H9 (cell line): Measurements from ENCODE around the gene MPZL3. TPM values are rescaled to one million over a fixed set of nuclear protein-coding genes. Genes with fewer than 3 reads are reported as not detected.
A peak's percentile ranks its signal among the peaks of the same experiment; 100 is the strongest.

ENCODE experiments used
- DNase-seq: peaks from one replicate; pipeline ENCODE4 v3.0.0-alpha.2; 2017
- H2AFZ ChIP-seq: one replicate; pipeline ENCODE4 v1.6.1; 2013; ENCODE audit warnings: mild to moderate bottlenecking, low read length, control low read depth, moderate library complexity
- H2AK5ac ChIP-seq: 2 replicates; pipeline ENCODE4 v1.6.1; 2013; ENCODE audit warnings: low read length, control low read depth, mixed read lengths; ENCODE audit not compliant: insufficient read length
- H2BK120ac ChIP-seq: one replicate; pipeline ENCODE4 v1.6.1; 2013; ENCODE audit warnings: low read depth, mild to moderate bottlenecking, low read length, control low read depth, inconsistent platforms; ENCODE audit not compliant: poor library complexity, severe bottlenecking
- H2BK12ac ChIP-seq: 2 replicates; pipeline ENCODE4 v1.6.1; 2013; ENCODE audit warnings: low read length, control low read depth, mixed read lengths, low read depth; ENCODE audit not compliant: insufficient read length
- H2BK15ac ChIP-seq: 2 replicates; pipeline ENCODE4 v1.6.1; 2013; ENCODE audit warnings: low read depth, low read length, control low read depth
- H2BK20ac ChIP-seq: one replicate; pipeline ENCODE4 v1.6.1; 2013; ENCODE audit warnings: low read depth, mild to moderate bottlenecking, low read length, control low read depth, inconsistent platforms; ENCODE audit not compliant: poor library complexity, severe bottlenecking
- H2BK5ac ChIP-seq: 2 replicates; pipeline ENCODE4 v1.6.1; 2013; ENCODE audit warnings: low read length, control low read depth, mixed read lengths; ENCODE audit not compliant: insufficient read length
- H3K14ac ChIP-seq: 2 replicates; pipeline ENCODE4 v1.6.1; 2013; ENCODE audit warnings: low read length, control low read depth; ENCODE audit not compliant: insufficient read depth
- H3K18ac ChIP-seq: 2 replicates; pipeline ENCODE4 v1.6.1; 2013; ENCODE audit warnings: low read depth, mild to moderate bottlenecking, mixed read lengths, low read length, control low read depth; ENCODE audit not compliant: insufficient read length
- H3K23ac ChIP-seq: 2 replicates; pipeline ENCODE4 v1.6.1; 2013; ENCODE audit warnings: low read length, control low read depth, mixed read lengths, low read depth; ENCODE audit not compliant: insufficient read length
- H3K23me2 ChIP-seq: 2 replicates; pipeline ENCODE4 v1.6.1; 2013; ENCODE audit warnings: low read depth, mild to moderate bottlenecking, mixed read lengths, low read length, control low read depth; ENCODE audit not compliant: insufficient read length, poor library complexity, severe bottlenecking
- H3K27ac ChIP-seq: 2 replicates; pipeline ENCODE4 v1.5.1; 2013; ENCODE audit warnings: low read length, control low read depth, mixed read lengths, low read depth; ENCODE audit not compliant: insufficient read length
- H3K27me3 ChIP-seq: 2 replicates; pipeline ENCODE4 v1.6.1; 2013; ENCODE audit warnings: low read length, control low read depth, inconsistent platforms; ENCODE audit not compliant: insufficient read depth
- H3K4ac ChIP-seq: 2 replicates; pipeline ENCODE4 v1.6.1; 2013; ENCODE audit warnings: low read depth, mild to moderate bottlenecking, control low read depth, inconsistent platforms, low read length, moderate library complexity
- H3K4me1 ChIP-seq: 2 replicates; pipeline ENCODE4 v1.6.1; 2013; ENCODE audit warnings: low read length, control low read depth, inconsistent platforms; ENCODE audit not compliant: insufficient read depth
- H3K4me2 ChIP-seq: 2 replicates; pipeline ENCODE4 v1.6.1; 2013; ENCODE audit warnings: low read length, control low read depth, mixed read lengths; ENCODE audit not compliant: insufficient read length, insufficient read depth
- H3K56ac ChIP-seq: 2 replicates; pipeline ENCODE4 v1.6.1; 2013; ENCODE audit warnings: low read depth, mild to moderate bottlenecking, mixed read lengths, low read length, control low read depth; ENCODE audit not compliant: insufficient read length
- H3K79me1 ChIP-seq: 2 replicates; pipeline ENCODE4 v1.6.1; 2013; ENCODE audit warnings: low read depth, mild to moderate bottlenecking, moderate library complexity, low read length, control low read depth, inconsistent platforms; ENCODE audit not compliant: insufficient read depth, poor library complexity, severe bottlenecking
- H3K79me2 ChIP-seq: 2 replicates; pipeline ENCODE4 v1.6.1; 2013; ENCODE audit warnings: low read length, control low read depth, inconsistent platforms; ENCODE audit not compliant: insufficient read depth
- H3K9ac ChIP-seq: 2 replicates; pipeline ENCODE4 v1.6.1; 2013; ENCODE audit warnings: low read length, control low read depth, mixed read lengths; ENCODE audit not compliant: insufficient read length; ENCODE audit errors: extremely low read depth
- H3K9me3 ChIP-seq: one replicate; pipeline ENCODE4 v1.6.1; 2013; ENCODE audit warnings: low read depth, low read length, inconsistent platforms; ENCODE audit not compliant: control insufficient read depth
- H3T11ph ChIP-seq: one replicate; pipeline ENCODE4 v1.6.1; 2013; ENCODE audit warnings: mild to moderate bottlenecking, low read length, control low read depth, inconsistent platforms
- H4K20me1 ChIP-seq: one replicate; pipeline ENCODE4 v1.6.1; 2013; ENCODE audit not compliant: control insufficient read depth, insufficient read length, insufficient read depth
- H4K5ac ChIP-seq: 2 replicates; pipeline ENCODE4 v1.6.1; 2013; ENCODE audit warnings: low read depth, mild to moderate bottlenecking, mixed read lengths, low read length, control low read depth; ENCODE audit not compliant: insufficient read length
- H4K8ac ChIP-seq: replicated peaks from 2 replicates; pipeline ENCODE4 v1.6.1; 2013; ENCODE audit warnings: low read length, control low read depth, mixed read lengths, low read depth; ENCODE audit not compliant: insufficient read length
- H4K91ac ChIP-seq: 2 replicates; pipeline ENCODE4 v1.6.1; 2013; ENCODE audit warnings: low read depth, mild to moderate bottlenecking, moderate library complexity, mixed read lengths, low read length, control low read depth; ENCODE audit not compliant: insufficient read length
- H3K27ac Mint-ChIP-seq, 3 experiments: 2 replicates in 2 of 3; 3 replicates in 1 of 3; pipeline ENCODE4 v1.8.0; 2020 to 2021; ENCODE audit warnings: mixed read lengths in 3 of 3, mild to moderate bottlenecking in 1 of 3, moderate library complexity in 1 of 3
- H3K27me3 Mint-ChIP-seq: 2 replicates; pipeline ENCODE4 v1.8.0; 2021; ENCODE audit warnings: low read depth, mild to moderate bottlenecking, moderate library complexity, mixed read lengths
- H3K36me3 Mint-ChIP-seq, 3 experiments: 2 replicates in 2 of 3; 3 replicates in 1 of 3; pipeline ENCODE4 v1.8.0; 2020 to 2021; ENCODE audit warnings: low read depth in 3 of 3, mixed read lengths in 3 of 3; ENCODE audit not compliant: insufficient read depth in 1 of 3
- H3K4me1 Mint-ChIP-seq, 2 experiments: 2 replicates each; pipeline ENCODE4 v1.8.0; 2020; ENCODE audit warnings: mixed read lengths in 2 of 2
- H3K4me3 Mint-ChIP-seq, 2 experiments: 2 replicates in 1 of 2; 3 replicates in 1 of 2; pipeline ENCODE4 v1.8.0; 2020 to 2021; ENCODE audit warnings: mild to moderate bottlenecking in 2 of 2, mixed read lengths in 2 of 2, moderate library complexity in 1 of 2
- H3K9me3 Mint-ChIP-seq, 2 experiments: 2 replicates in 1 of 2; 3 replicates in 1 of 2; pipeline ENCODE4 v1.8.0; 2020; ENCODE audit warnings: mild to moderate bottlenecking in 2 of 2, mixed read lengths in 2 of 2, moderate library complexity in 1 of 2
- CTCF ChIP-seq: fragments of 200-600 bp; sonication (generic); conservative IDR thresholded peaks from 3 replicates; pipeline ENCODE4 v1.8.0; 2021; ENCODE audit warnings: antibody characterized with exemption, mild to moderate bottlenecking
- WGBS: extraction: QIAGEN DNeasy Blood & Tissue Kit; methylation state at CpG from one replicate; pipeline ENCODE4 v1.1.7; 2013; ENCODE audit warnings: missing lambda C conversion rate, low lambda C conversion rate, mixed read lengths; ENCODE audit not compliant: insufficient read length; ENCODE audit errors: extremely low coverage; 5-methylcytosine and 5-hydroxymethylcytosine counted together
- total RNA-seq: library from RNA; stranded (reverse); gene quantifications from 2 replicates; pipeline ENCODE4 v1.2.1, GENCODE V29; 2021

MPZL3 gene
- total RNA-seq, 1 experiment from 2014 or later = 2.6 TPM

- no peaks in the 10 kb centered on the region for H3K36me3 Mint-ChIP-seq
- H3K27me3 Mint-ChIP-seq = peaks cover 23% of the 10 kb centered on the region
- Histone ChIP-seq H3K56ac (no peak overlapping the region), H3T11ph (no peak overlapping the region), H3K23ac (no peak overlapping the region), H3K9ac (no peak overlapping the region), H3K4me1 (peaks cover 5% of the 10 kb centered on the region; the same call in 1 of the 2 replicates), H3K79me1 (no peaks in the 10 kb centered on the region), H4K8ac (no peak overlapping the region), H3K79me2 (no peaks in the 10 kb centered on the region), H2BK12ac (no peak overlapping the region), H2BK15ac (no peak overlapping the region), H3K4ac (no peak overlapping the region), H4K91ac (no peak overlapping the region), H2AK5ac (no peak overlapping the region), H2BK120ac (no peak overlapping the region), H3K4me2 (peak overlapping the region; percentile 23), H2AFZ (no peak overlapping the region), H3K9me3 (no peaks in the 10 kb centered on the region), H4K20me1 (no peaks in the 10 kb centered on the region), H3K27me3 (peaks cover 4% of the 10 kb centered on the region; the same call in 1 of the 2 replicates), H4K5ac (no peak overlapping the region), H3K18ac (no peak overlapping the region), H2BK5ac (no peak overlapping the region), H2BK20ac (no peak overlapping the region), H3K27ac (no peak overlapping the region), H3K14ac (no peak overlapping the region), H3K23me2 (peaks cover 11% of the 10 kb centered on the region)
- peak overlapping the region in 1 of 2 experiments; percentile 52; a peak in 1 of 5 replicates for H3K4me3 Mint-ChIP-seq
- H3K27ac Mint-ChIP-seq = no peak overlapping the region
- H3K4me1 Mint-ChIP-seq = peaks cover 23 to 31% of the 10 kb centered on the region in 2 experiments
- DNase-seq = peak; percentile 81
- no peak for TF ChIP-seq CTCF
- peaks cover 2 to 3% of the 10 kb centered on the region in 2 experiments; a peak in 2 of 5 replicates for H3K9me3 Mint-ChIP-seq
- no CpG with 5 or more reads among the region's 11 CpGs for WGBS
These were observed 71.9 kb downstream of the MPZL3 start for GRCh38 chr11:118180300-118180703.
